ENCODE data around the gene QSOX1.

- no peak for TF ChIP-seq EZH2 (IDR thresholded peaks at IDR 0.05)
- no peak for TF ChIP-seq POLR2AphosphoS5 (IDR thresholded peaks at IDR 0.05; ENCODE audit: borderline replicate concordance, low read depth, low read length)
- no peak for TF ChIP-seq FOXP2 (optimal IDR thresholded peaks at IDR 0.05; ENCODE audit: control extremely low read depth, extremely low read length, insufficient read depth)
Measured at GRCh38 chr1:180165509-180166435, 11.1 kb downstream of the QSOX1 start.

Data from SK-N-MC (cell line).